ELF-1 (cell line): Measurements from ENCODE around the gene HNRNPA1.
"Not testable (repeated sequence)": the region's sequence is repeated elsewhere in the genome, so short reads cannot be mapped to it uniquely, and the experiment has no call there.

Source experiments
- DNase-seq: peaks from one replicate; pipeline ENCODE4 v3.0.0-alpha.2; 2016; ENCODE audit warnings: low read depth, low spot score

Gene HNRNPA1

GRCh38 chr12:54298904-54299303, 18.4 kb downstream of the HNRNPA1 start:
- no peak for DNase-seq

DNA sequence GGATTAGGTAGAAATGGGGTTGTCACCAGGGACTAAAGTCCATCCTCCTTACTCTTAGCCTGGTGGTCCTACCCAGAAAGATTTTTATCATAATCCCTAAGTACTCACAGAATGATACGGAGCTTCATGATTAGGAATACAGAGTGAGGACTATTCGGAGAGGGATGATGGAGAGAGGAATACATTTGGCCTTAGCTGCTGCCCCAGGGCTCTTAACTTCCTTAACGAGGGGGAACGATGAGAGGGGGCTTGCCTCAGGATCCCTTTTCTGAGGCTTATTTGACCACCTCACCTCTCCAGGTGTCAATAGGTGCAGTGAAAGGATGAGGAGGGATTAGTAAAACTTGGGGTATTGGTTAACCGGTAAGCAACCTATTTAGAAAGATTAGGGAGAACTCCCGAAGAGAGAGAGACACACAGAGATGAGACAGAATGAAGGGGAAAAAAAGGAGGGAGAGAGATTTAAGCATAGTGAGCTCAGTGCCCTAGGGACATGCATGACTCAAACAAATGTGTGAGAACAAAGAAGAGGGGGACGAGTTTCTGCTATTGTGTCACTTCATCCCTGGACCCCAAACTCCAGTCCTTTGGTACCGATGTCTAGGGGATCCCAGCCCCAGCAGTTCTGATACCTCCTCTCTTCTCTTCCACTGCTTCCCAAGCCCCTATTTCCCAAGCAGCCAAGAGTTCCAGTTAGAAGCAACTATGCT, 19.1 kb downstream of the HNRNPA1 start:
- DNase-seq = no peak

GRCh38 chr12:54300225-54300731, 19.8 kb downstream of the HNRNPA1 start:
- peak; percentile 46 for DNase-seq

DNA sequence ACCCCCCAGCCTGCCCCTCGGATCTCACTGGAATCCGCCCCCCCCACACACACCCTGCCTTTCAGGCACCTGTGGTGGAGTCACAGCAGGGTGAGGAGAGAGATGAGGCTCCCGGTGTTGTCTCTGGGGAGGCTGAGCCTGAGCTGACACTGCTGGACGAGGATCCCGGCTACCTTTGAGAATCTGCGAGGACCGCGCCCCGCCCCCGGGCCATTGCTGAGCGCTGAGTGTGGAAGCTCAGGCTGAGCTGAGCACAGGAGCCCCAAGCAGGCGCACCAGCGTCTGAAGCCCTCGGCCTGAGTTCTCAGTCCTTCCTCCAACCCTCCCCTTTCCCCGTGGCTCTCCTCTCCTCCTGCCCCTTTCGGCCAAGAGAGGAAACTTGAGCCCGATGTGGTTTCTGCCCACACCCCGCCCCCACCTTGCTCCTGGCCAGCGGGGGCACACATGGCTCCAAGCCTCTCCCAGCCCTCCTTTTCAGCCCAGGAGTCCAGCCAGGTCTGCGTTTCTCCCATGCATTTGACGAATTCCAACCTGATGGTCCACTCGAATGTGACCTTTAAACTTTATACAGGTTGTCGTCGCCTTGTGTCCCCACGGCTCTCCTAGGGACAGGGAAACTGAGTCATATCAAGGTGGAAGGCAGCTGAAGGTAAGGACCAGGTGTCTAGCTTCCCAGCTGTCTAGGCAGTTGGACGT, 20.4 kb downstream of the HNRNPA1 start, which contains the start of gene NFE2:
TSS of gene NFE2 (minus strand) at position 284 of the 696 bp plus-strand sequence. CDS start 5,767 bp downstream, outside the sequence.
- DNase-seq = peak; percentile 98

- peak; percentile 84 for DNase-seq
These were observed 21.0 kb downstream of the HNRNPA1 start for GRCh38 chr12:54301428-54302048.

DNA sequence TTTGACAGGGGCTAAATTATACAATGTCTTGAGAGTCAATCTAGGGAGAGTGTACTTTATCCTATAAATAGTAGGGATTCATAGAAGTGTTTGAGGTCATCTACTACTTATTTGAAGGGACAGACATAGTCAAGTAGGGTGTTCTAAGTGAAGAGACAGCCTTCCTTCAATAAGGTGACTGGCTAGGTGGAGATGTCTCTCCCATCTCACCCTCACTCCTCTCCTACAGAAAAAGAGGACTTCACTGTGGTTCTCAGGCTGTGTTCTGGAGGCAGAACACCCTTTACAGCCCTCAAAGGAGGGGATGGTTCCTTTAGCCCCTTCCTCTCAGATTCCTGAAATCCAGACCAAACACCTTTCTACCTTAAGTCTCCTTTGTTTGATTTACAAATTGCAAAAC, 23.1 kb downstream of the HNRNPA1 start:
- no peak for DNase-seq

DNA sequence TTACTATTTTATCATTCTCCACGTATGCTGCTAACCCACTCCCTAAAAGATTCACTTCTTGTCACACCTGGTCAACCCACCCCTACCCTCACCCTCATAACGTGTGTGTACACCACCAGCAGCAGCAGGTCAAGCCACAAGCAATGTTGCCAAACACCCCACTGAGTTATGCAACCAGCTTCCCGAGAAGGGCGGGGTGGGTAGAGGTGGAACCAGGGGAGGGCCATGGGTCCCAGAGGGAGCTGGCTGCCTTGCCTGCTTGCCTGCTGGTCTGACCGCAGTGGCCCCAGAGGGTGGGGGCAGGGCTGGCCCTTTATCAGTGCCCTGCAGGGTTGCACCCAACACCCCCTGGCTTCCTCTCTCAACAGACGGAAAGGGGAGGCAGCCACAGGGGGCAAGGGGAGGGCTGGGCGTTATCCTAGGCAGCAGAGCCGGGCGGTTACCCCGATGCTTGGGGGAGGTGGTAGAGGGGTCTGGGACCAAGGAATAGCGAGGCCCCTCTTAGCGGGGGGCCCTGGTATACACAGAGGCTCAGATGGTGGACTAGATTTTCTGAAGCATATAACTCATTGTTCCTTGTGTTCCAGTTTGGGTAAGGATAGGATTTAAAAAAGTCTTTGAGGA, 23.8 kb downstream of the HNRNPA1 start:
- peak; percentile 45 for DNase-seq

DNA sequence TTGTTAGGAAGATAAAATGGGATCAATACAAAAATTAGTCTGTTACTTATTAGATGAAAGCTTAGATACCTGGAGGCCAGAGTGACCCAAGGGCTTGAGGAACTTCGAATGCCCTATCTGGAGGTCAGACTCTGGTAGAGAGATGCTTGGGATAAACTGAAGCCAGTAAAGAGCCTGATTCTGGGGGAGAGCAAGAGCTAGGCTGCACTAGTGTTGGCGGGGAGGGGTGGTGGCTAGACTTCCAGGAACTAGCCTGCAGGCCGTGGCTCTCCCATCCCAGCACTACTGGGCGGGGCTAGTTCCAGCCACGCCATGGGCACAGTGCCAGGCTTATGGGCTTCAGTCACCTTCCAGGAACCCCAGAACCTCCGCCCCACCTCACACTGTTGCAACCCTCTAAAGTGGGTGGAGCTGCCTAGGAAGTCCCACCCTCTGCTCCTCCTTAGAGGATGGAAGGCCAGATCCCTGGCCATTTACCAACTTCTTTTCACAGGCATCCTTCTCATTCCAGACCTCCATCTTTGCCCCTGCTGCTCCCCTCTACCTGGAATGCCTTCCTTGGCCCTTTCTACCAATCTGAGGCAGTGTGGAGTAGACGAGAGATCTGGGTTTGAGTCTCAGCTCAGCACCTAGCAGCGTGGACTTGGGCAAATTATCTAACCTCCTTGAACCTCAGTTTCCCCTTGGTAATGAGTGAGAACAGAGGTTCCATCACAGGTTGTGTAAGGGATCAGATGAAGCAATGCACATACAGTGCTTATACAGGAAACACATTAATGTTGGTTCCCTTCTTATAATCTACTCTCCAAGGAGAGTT, 26.6 kb downstream of the HNRNPA1 start:
- DNase-seq = no peak

- no peak for DNase-seq
These were observed 30.5 kb downstream of the HNRNPA1 start for GRCh38 chr12:54311051-54311450.

- not testable (repeated sequence) for DNase-seq
These were observed 31.8 kb downstream of the HNRNPA1 start for GRCh38 chr12:54312309-54312708.

- DNase-seq = no peak
These were observed 40.8 kb downstream of the HNRNPA1 start for GRCh38 chr12:54321363-54321762.

- peak; percentile 100 for DNase-seq
These were observed 44.3 kb downstream of the HNRNPA1 start, which contains the start of gene COPZ1 for GRCh38 chr12:54324617-54325441. TSS of gene COPZ1 (plus strand) at chr12:54325131. CDS start at chr12:54325164, 33 bp downstream.

- DNase-seq = not testable (repeated sequence)
These were observed 45.0 kb downstream of the HNRNPA1 start for GRCh38 chr12:54325442-54326109.

DNA sequence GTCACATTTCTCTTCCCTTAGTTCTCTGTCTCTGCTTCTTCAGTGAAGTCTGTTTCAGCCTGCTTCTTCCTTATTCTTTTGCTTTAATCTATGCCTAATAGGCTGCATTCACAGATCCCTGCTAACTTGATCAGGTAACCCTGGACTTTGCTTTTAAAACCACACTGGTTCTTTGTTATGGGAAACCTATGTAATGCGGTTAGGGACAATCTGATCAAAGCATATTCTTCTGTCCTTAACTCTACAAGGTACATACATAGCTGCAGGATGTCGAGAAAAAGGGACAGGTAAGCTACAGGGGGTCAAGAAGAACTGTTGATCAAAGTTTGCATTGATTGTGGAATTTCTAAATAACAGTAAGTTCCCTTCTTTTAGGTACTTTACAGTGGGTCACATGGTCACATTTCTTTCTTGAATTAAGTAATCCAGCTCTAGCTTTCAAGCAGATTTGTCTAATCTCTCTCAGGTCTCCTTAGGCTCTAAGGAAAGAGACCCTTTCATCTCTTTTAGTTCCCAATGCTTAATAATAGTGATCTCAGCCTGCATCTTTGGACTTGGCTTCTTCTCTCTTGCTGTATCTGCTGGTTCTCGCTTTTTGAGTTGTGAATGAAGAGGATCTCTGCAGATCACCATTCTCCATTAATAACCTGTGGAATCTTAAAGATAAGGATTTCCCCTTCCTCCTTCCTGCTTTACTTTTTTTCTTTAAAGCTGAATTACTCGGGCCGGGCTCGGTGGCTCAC, 48.2 kb downstream of the HNRNPA1 start:
- no peak for DNase-seq

DNA sequence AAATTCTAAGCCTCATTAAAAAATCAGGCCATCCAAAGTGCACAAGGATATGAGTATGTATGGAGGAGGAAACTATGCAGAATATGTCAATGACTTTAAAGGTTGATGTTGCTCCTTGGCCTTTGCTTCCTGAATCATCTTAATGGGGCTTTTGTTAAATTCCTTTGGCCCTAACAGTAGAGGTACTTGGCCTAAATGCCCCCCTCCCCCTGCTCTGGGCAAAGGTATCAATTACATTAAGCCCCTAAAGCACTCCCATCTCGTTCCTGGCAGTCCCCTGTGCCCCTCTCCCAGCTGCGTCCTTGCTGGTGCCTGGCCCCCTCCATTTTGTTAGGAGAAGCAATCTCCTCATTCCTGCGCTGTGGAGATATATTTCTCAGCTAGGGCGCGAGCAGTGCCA, 49.2 kb downstream of the HNRNPA1 start:
- no peak for DNase-seq

- peak; percentile 55 for DNase-seq
These were observed 49.9 kb downstream of the HNRNPA1 start for GRCh38 chr12:54330442-54330841.

DNA sequence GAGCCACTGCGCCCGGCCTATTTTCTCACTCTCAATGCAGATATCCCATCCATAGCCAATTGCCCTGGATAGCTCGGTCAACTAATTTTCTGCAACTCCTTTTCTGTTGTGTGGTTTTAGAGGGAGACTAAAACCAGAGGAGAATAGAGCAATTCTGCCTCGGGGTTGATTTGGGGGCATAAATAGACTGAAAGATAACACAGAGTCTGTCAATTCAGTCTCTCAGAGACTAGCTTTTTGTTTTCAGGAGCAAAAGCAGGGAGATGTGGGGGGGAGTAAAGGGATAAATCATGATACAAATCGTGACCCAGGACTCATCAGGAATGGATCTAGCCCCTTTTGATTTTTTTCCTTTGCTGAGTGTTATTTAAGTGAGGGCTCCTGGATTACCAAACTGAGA, 50.9 kb downstream of the HNRNPA1 start:
- no peak for DNase-seq

GRCh38 chr12:54333420-54334034, 53.0 kb downstream of the HNRNPA1 start:
- DNase-seq = no peak
